Vagina (tissue), 2 donors: ENCODE results near the gene ALG8. TPM values are rescaled to one million over a fixed set of nuclear protein-coding genes. Genes with fewer than 3 reads are reported as not detected.

Source experiments
- DNase-seq, 2 donors: peaks; one replicate each; pipeline ENCODE4 v3.0.0-alpha.2; 2017; ENCODE audit errors: extremely low spot score in 2 of 2
- H3K27ac ChIP-seq: fragments of 200-600 bp; sonication (generic); one replicate; pipeline ENCODE4 v1.5.1; 2019
- H3K27me3 ChIP-seq: fragments of 200-600 bp; sonication (generic); one replicate; pipeline ENCODE4 v1.5.1; 2019
- H3K36me3 ChIP-seq, 2 donors: fragments of 200-600 bp; sonication (generic); one replicate each; pipeline ENCODE4 v1.5.1; 2017 to 2019
- H3K4me1 ChIP-seq: fragments of 200-600 bp; sonication (generic); one replicate; pipeline ENCODE4 v1.5.1; 2019
- H3K4me3 ChIP-seq, 2 donors: fragments of 200-600 bp; sonication (generic); 1 replicate in 1 of 2; 2 replicates in 1 of 2; pipeline ENCODE4 v1.5.1; 2016 to 2019
- H3K9me3 ChIP-seq: fragments of 200-600 bp; sonication (generic); one replicate; pipeline ENCODE4 v1.5.1; 2019
- CTCF ChIP-seq, 3 experiments: fragments of 450-650 bp in 2 of 3; fragments of 200-600 bp in 1 of 3; sonication (generic) in 1 of 3; IDR thresholded peaks; one replicate each; pipeline ENCODE4 v1.5.1; 2017 to 2019; ENCODE audit warnings: antibody characterized with exemption in 3 of 3, mild to moderate bottlenecking in 2 of 3, moderate library complexity in 2 of 3
- POLR2A ChIP-seq, 2 donors: fragments of 450-650 bp; IDR thresholded peaks; one replicate each; pipeline ENCODE4 v1.6.1; 2017; ENCODE audit warnings: antibody characterized with exemption in 2 of 2, mild to moderate bottlenecking in 2 of 2, moderate library complexity in 2 of 2
- POLR2AphosphoS5 ChIP-seq, 2 donors: sonication (generic); formaldehyde crosslinking; IDR thresholded peaks; one replicate each; pipeline ENCODE4 v1.9.0; 2017; ENCODE audit warnings: antibody characterized with exemption in 2 of 2, mild to moderate bottlenecking in 2 of 2, low read depth in 1 of 2; ENCODE audit not compliant: insufficient read depth in 1 of 2
- intact Hi-C: fragments of 100-400 bp; cut with DNase I; formaldehyde crosslinking; loops from one replicate; pipeline ENCODE4 v1.15.1; 2023
- total RNA-seq: library from RNA; depleted of rRNA; stranded (reverse); fragments of >200 nt; gene quantifications from one replicate; pipeline ENCODE4 v1.2.3, GENCODE V29; 2016

ALG8 gene
- total RNA-seq, 1 donor from 2014 or later, result 20.9 TPM

- Histone ChIP-seq H3K36me3 (peaks cover 0 to 8% of the 10 kb centered on the region in 2 donors), H3K4me1 (peaks cover 51% of the 10 kb centered on the region), H3K9me3 (no peaks in the 10 kb centered on the region), H3K27me3 (no peaks in the 10 kb centered on the region), H3K4me3 (no peak overlapping the region), H3K27ac (no peak overlapping the region)
- TF ChIP-seq POLR2A (IDR thresholded peaks at IDR 0.05), result no peak
- no peak for DNase-seq
- intact Hi-C loops, result no loop called here
Measured at GRCh38 chr11:78076733-78077403, 62.6 kb downstream of the ALG8 start.

- peaks cover 44% of the 10 kb centered on the region for H3K4me1 ChIP-seq
- no peak for DNase-seq
- peaks cover 0 to 14% of the 10 kb centered on the region in 2 donors for H3K36me3 ChIP-seq
- no peaks in the 10 kb centered on the region for H3K27me3 ChIP-seq
- no peak overlapping the region for H3K4me3 ChIP-seq
- no peak overlapping the region for H3K27ac ChIP-seq
- no peaks in the 10 kb centered on the region for H3K9me3 ChIP-seq
- no peak for TF ChIP-seq POLR2AphosphoS5 (IDR thresholded peaks at IDR 0.05; ENCODE audit: insufficient read depth in 1 of 2, low read depth in 1 of 2)
- TF ChIP-seq POLR2A (IDR thresholded peaks at IDR 0.05), result no peak
- no peak for TF ChIP-seq CTCF (IDR thresholded peaks at IDR 0.05)
- intact Hi-C loops, result no loop called here
Measured at GRCh38 chr11:78074756-78075155, 64.7 kb downstream of the ALG8 start.

- Histone ChIP-seq H3K9me3 (no peaks in the 10 kb centered on the region), H3K36me3 (peaks cover 0 to 25% of the 10 kb centered on the region in 2 donors), H3K27ac (no peak overlapping the region), H3K4me3 (no peak overlapping the region), H3K27me3 (no peaks in the 10 kb centered on the region), H3K4me1 (peaks cover 28% of the 10 kb centered on the region)
- TF ChIP-seq CTCF (IDR thresholded peaks at IDR 0.05) (no peak), POLR2AphosphoS5 (IDR thresholded peaks at IDR 0.05; ENCODE audit: insufficient read depth in 1 of 2, low read depth in 1 of 2) (no peak), POLR2A (IDR thresholded peaks at IDR 0.05) (no peak)
- no peak for DNase-seq
- intact Hi-C loops, result no loop called here
Measured at GRCh38 chr11:78072455-78072854, 67.0 kb downstream of the ALG8 start.

- intact Hi-C loops, result no loop called here
- peaks cover 21% of the 10 kb centered on the region for H3K4me1 ChIP-seq
- TF ChIP-seq POLR2A (IDR thresholded peaks at IDR 0.05) (no peak), CTCF (IDR thresholded peaks at IDR 0.05) (no peak), POLR2AphosphoS5 (IDR thresholded peaks at IDR 0.05; ENCODE audit: insufficient read depth in 1 of 2, low read depth in 1 of 2) (no peak)
- H3K27ac ChIP-seq, result no peak overlapping the region
- no peaks in the 10 kb centered on the region for H3K9me3 ChIP-seq
- H3K27me3 ChIP-seq, result no peaks in the 10 kb centered on the region
- DNase-seq, result no peak
- peaks cover 0 to 25% of the 10 kb centered on the region in 2 donors for H3K36me3 ChIP-seq
- no peak overlapping the region for H3K4me3 ChIP-seq
Measured at GRCh38 chr11:78071717-78072116, 67.7 kb downstream of the ALG8 start.

GRCh38 chr11:78070621-78071020, 68.8 kb downstream of the ALG8 start:
- Histone ChIP-seq H3K27ac (no peak overlapping the region), H3K4me1 (peaks cover 10% of the 10 kb centered on the region), H3K36me3 (peaks cover 0 to 25% of the 10 kb centered on the region in 2 donors), H3K4me3 (no peak overlapping the region), H3K27me3 (no peaks in the 10 kb centered on the region), H3K9me3 (no peaks in the 10 kb centered on the region)
- intact Hi-C loops, result no loop called here
- DNase-seq, result no peak
- no peak for TF ChIP-seq POLR2A (IDR thresholded peaks at IDR 0.05)
- TF ChIP-seq POLR2AphosphoS5 (IDR thresholded peaks at IDR 0.05; ENCODE audit: insufficient read depth in 1 of 2, low read depth in 1 of 2), result no peak
- TF ChIP-seq CTCF (IDR thresholded peaks at IDR 0.05), result no peak
